ENCODE results near the gene FAM50A. TPM values are rescaled to one million over a fixed set of nuclear protein-coding genes. Genes with fewer than 3 reads are reported as not detected.

FAM50A gene
- total RNA-seq, 1 experiment from 2014 or later = 57.4 TPM

DNA sequence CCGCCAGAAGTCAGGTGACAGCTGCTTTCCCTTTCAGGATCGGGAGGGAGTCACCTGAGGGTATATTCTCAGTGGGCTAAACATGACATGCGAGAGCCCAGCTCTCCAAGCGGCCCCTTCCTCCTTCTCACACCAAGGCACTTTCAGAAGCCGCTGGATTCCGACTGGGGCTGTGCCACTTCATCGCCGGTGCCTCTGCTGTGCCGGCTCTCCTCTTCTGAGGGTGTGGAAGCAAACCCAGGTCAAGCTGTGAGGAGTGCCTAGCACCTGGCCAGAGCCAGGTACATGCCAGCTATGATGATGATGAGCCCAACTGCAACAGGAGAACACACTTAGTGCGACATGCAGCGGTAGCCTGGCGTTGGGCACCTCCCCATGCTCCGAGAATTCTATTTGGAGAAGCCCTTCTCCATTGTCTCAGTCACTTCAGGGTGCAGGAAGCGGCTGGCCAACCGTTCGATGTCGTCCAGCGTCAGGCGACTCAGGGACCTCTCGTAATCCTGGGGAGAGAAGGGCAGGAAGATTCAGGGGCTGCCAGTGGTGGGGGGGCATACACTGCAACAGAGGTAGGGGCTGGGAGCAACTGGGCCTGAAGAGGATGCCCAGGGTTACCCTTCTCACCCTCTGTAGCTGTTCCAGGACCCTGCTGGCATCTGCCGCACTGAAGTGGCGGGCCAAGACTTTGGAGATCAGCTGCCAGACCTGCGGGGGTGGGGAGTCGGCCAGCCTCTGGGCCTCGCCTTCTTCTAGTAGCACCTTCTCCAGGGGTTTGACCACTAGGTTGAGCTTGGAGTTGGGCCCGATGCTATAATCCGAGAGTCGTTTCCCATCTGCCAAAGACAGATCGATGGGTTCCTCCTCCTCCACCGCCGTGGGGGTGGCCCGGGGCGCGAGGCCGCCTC lies 41.5 kb downstream of the FAM50A start:
- Histone ChIP-seq H4K91ac (ENCODE audit: insufficient read length, low read depth, low read length) (no peak overlapping the region), H3K23ac (ENCODE audit: insufficient read length, low read depth, low read length) (no peak overlapping the region), H2BK15ac (ENCODE audit: low read depth, low read length) (no peak overlapping the region), H4K20me1 (ENCODE audit: control insufficient read depth, insufficient read depth, insufficient read length) (no peaks in the 10 kb centered on the region), H3K79me2 (ENCODE audit: insufficient read depth, low read length) (no peaks in the 10 kb centered on the region), H3K14ac (ENCODE audit: insufficient read depth, low read length) (no peak overlapping the region), H3K79me1 (ENCODE audit: insufficient read depth, low read depth, low read length, poor library complexity, severe bottlenecking) (no peaks in the 10 kb centered on the region), H2AK5ac (ENCODE audit: insufficient read length, low read length) (no peak overlapping the region), H4K8ac (replicated peaks; ENCODE audit: insufficient read length, low read depth, low read length) (no peak overlapping the region), H3K23me2 (ENCODE audit: insufficient read length, low read depth, low read length, poor library complexity, severe bottlenecking) (no peaks in the 10 kb centered on the region), H2BK120ac (ENCODE audit: low read depth, low read length, poor library complexity, severe bottlenecking) (no peak overlapping the region), H3K27ac (ENCODE audit: insufficient read length, low read depth, low read length) (no peak overlapping the region), H2BK5ac (ENCODE audit: insufficient read length, low read length) (no peak overlapping the region), H3K4me1 (ENCODE audit: insufficient read depth, low read length) (no peaks in the 10 kb centered on the region; the same call in 1 of the 2 replicates), H2BK20ac (ENCODE audit: low read depth, low read length, poor library complexity, severe bottlenecking) (no peak overlapping the region), H4K5ac (ENCODE audit: insufficient read length, low read depth, low read length) (no peak overlapping the region), H2BK12ac (ENCODE audit: insufficient read length, low read depth, low read length) (no peak overlapping the region), H3K56ac (ENCODE audit: insufficient read length, low read depth, low read length) (no peak overlapping the region), H3K9me3 (ENCODE audit: control insufficient read depth, low read depth, low read length) (peaks cover 53% of the 10 kb centered on the region), H3K4me2 (ENCODE audit: insufficient read depth, insufficient read length, low read length) (peak overlapping the region; percentile 20), H3T11ph (ENCODE audit: low read length) (no peak overlapping the region), H3K9ac (ENCODE audit: extremely low read depth, insufficient read length, low read length) (no peak overlapping the region), H3K27me3 (ENCODE audit: insufficient read depth, low read length) (no peaks in the 10 kb centered on the region), H3K18ac (ENCODE audit: insufficient read length, low read depth, low read length) (no peak overlapping the region), H3K4ac (ENCODE audit: low read depth, low read length) (no peak overlapping the region), H2AFZ (ENCODE audit: low read length) (no peak overlapping the region)
- H3K4me3 Mint-ChIP-seq = peak overlapping the region; percentile 62 to 75
- H3K27ac Mint-ChIP-seq = no peak overlapping the region
- peaks cover 3 to 28% (median 22%) of the 10 kb centered on the region in 3 experiments; a peak in 6 of 7 replicates for H3K36me3 Mint-ChIP-seq (ENCODE audit: insufficient read depth in 1 of 3, low read depth in 3 of 3)
- peaks cover 6 to 15% of the 10 kb centered on the region in 2 experiments; a peak in 3 of 4 replicates for H3K4me1 Mint-ChIP-seq
- DNase-seq = no peak
- no CpG with 5 or more reads among the region's 35 CpGs for WGBS (ENCODE audit: extremely low coverage, insufficient read length, low lambda C conversion rate)
- H3K27me3 Mint-ChIP-seq (ENCODE audit: low read depth) = peaks cover 5% of the 10 kb centered on the region
- H3K9me3 Mint-ChIP-seq = peaks cover 69 to 78% of the 10 kb centered on the region in 2 experiments
- TF ChIP-seq, protein P1, sequence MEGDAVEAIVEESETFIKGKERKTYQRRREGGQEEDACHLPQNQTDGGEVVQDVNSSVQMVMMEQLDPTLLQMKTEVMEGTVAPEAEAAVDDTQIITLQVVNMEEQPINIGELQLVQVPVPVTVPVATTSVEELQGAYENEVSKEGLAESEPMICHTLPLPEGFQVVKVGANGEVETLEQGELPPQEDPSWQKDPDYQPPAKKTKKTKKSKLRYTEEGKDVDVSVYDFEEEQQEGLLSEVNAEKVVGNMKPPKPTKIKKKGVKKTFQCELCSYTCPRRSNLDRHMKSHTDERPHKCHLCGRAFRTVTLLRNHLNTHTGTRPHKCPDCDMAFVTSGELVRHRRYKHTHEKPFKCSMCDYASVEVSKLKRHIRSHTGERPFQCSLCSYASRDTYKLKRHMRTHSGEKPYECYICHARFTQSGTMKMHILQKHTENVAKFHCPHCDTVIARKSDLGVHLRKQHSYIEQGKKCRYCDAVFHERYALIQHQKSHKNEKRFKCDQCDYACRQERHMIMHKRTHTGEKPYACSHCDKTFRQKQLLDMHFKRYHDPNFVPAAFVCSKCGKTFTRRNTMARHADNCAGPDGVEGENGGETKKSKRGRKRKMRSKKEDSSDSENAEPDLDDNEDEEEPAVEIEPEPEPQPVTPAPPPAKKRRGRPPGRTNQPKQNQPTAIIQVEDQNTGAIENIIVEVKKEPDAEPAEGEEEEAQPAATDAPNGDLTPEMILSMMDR (conservative IDR thresholded peaks at IDR 0.05) = no peak
